Skeletal muscle tissue (tissue), 4 donors: ENCODE measurements around the gene PLA2G5. TPM values are rescaled to one million over a fixed set of nuclear protein-coding genes. Genes with fewer than 3 reads are reported as not detected.
"Not testable (repeated sequence)": the region's sequence is repeated elsewhere in the genome, so short reads cannot be mapped to it uniquely, and the experiment has no call there.

ENCODE experiments used
- H3K27ac ChIP-seq: one replicate; pipeline ENCODE4 v1.7.0; 2013; ENCODE audit warnings: mild to moderate bottlenecking, low read depth, low read length, inconsistent platforms
- H3K27me3 ChIP-seq, 3 donors: one replicate each; pipeline ENCODE4 v1.7.0; 2013; ENCODE audit warnings: low read length in 3 of 3; ENCODE audit not compliant: control insufficient read depth in 3 of 3, insufficient read depth in 3 of 3
- H3K36me3 ChIP-seq, 3 donors: one replicate each; pipeline ENCODE4 v1.7.0; 2013; ENCODE audit warnings: low read length in 3 of 3; ENCODE audit not compliant: control insufficient read depth in 3 of 3, insufficient read depth in 3 of 3
- H3K4me1 ChIP-seq, 3 donors: one replicate each; pipeline ENCODE4 v1.7.0; 2013; ENCODE audit warnings: low read length in 3 of 3, mild to moderate bottlenecking in 3 of 3; ENCODE audit not compliant: control insufficient read depth in 3 of 3, insufficient read depth in 3 of 3
- H3K4me3 ChIP-seq, 3 donors: one replicate each; pipeline ENCODE4 v1.7.0; 2013; ENCODE audit warnings: low read length in 3 of 3
- H3K9ac ChIP-seq, 3 donors: one replicate each; pipeline ENCODE4 v1.7.0; 2013; ENCODE audit warnings: low read length in 3 of 3, mild to moderate bottlenecking in 3 of 3, moderate library complexity in 2 of 3, low read depth in 1 of 3
- H3K9me3 ChIP-seq, 3 donors: one replicate each; pipeline ENCODE4 v1.7.0; 2013; ENCODE audit warnings: low read length in 3 of 3; ENCODE audit not compliant: control insufficient read depth in 3 of 3
- total RNA-seq: library from RNA; depleted of rRNA; stranded (reverse); fragments of >200 nt; gene quantifications from one replicate; pipeline ENCODE4 v1.2.3, GENCODE V29; 2014
- donor health status: Osteomylitis.

PLA2G5 gene
- total RNA-seq, 1 donor from 2014 or later, result 0.52 TPM

DNA sequence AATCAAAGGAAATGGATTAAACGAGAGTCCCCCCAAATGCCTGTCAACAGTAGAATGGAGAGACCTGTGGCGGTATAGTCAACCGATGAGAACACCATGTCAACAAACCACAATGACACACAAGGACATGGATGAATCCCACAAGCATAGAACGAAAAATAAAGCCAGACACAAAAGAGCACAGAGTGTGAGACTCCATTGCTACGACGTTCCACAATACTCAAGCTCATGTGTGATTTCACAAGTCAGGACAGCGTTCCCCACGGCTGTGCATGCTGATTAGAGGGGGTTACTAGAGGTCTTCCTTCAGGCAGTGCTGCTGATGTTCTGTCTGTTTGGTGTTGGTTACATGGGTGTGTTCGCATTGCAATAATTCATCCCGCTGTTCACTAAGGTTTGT lies 55.1 kb downstream of the PLA2G5 start:
- no peaks in the 10 kb centered on the region for H3K36me3 ChIP-seq
- no peak overlapping the region for H3K4me3 ChIP-seq
- H3K9me3 ChIP-seq, result no peaks in the 10 kb centered on the region
- H3K27me3 ChIP-seq, result peaks cover 5 to 16% (median 8%) of the 10 kb centered on the region in 3 donors
- no peak overlapping the region for H3K9ac ChIP-seq
- no peak overlapping the region for H3K27ac ChIP-seq
- H3K4me1 ChIP-seq, result peaks cover 0 to 4% (median 4%) of the 10 kb centered on the region in 3 donors

DNA sequence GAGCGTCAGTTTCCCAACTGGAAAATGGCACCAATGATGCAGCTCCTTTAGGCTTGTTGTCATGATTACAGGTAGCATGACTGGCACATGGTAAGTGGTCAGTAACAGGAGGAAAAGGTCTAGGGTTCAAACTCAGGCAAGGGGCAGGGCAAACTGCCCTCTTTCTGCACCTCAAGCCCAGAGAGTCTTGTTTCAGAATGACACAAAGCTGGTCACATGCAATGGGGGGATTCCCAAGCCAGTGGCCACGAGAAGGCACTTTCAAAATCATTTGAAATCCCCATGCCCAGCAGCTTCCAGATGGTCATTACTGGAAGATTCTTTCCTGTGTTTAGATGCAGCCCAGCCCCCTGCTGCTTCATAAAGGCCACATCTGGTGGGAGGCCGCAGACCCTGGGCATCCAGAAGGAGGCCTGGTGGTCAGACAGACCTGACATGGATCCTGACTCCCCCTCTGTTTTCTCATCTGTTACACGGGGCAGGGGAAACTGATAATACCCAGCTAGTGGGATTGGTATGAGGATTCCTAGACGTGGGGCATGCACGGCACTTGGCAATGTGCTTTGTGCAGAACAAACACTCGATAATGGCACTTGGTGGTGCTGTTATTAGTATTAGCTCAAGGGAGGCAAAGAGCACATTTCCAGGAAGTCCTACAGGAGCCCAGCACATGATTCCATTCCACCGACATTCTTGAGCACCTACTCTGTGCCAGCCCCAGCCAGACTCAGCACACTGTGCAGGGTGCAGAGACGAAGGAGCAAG lies 56.2 kb downstream of the PLA2G5 start:
- H3K9me3 ChIP-seq, result no peaks in the 10 kb centered on the region
- peaks cover 0 to 4% (median 4%) of the 10 kb centered on the region in 3 donors for H3K4me1 ChIP-seq
- H3K27me3 ChIP-seq, result peaks cover 5 to 10% (median 8%) of the 10 kb centered on the region in 3 donors
- no peak overlapping the region for H3K9ac ChIP-seq
- H3K4me3 ChIP-seq, result no peak overlapping the region
- no peak overlapping the region for H3K27ac ChIP-seq
- no peaks in the 10 kb centered on the region for H3K36me3 ChIP-seq

DNA sequence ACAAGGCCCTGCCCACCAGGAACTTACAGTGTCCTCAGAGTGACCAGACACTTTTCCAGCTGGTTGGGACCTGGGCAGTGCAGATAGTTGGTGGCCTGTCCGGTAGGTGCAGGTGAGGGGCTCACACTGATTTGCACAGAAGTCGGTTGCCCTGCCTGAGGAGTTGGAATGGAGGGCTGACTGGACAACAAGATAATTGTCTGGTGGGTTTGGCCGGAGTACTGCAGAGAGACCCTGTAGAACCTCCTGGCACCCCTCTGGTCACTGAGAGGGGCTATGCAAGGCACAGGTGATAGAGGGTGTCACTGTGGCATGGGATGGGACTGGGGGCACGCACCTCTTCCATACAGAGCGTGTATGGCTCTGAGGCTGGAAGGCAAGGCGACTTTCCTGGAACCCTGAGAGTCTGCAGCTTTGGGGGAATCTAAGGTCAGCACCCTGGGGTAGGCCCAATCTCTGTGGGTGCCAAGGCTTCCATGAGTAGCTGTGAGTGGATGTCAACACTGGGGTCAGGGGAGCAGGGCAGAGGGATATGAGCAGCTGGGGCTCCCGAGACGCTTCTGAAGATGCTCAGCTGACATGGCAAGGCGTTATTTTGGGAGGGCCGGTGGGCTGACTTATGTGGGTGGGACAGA lies 56.9 kb downstream of the PLA2G5 start:
- H3K4me3 ChIP-seq, result no peak overlapping the region
- H3K27ac ChIP-seq, result no peak overlapping the region
- H3K9me3 ChIP-seq, result no peaks in the 10 kb centered on the region
- H3K4me1 ChIP-seq, result peaks cover 0 to 4% (median 4%) of the 10 kb centered on the region in 3 donors
- peaks cover under 1 to 6% (median 3%) of the 10 kb centered on the region in 3 donors for H3K27me3 ChIP-seq
- no peaks in the 10 kb centered on the region for H3K36me3 ChIP-seq
- no peak overlapping the region for H3K9ac ChIP-seq

DNA sequence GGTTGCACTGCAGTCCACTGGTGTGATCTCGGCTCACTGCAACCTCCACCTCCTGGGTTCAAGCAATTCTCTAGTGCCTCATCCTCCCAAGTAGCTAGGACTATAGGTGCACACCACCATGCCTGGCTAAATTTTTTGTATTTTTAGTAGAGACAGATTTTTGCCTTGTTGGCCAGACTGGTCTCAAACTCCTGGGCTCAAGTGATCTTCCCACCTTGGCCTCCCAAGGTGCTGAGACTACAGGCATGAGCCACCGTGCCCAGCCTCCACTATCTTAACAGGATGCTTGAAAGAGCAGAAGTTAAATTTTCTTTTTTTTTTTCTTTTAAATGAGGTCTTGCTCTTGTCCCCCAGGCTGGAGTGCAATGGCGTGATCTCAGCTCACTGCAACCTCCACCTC lies 60.5 kb downstream of the PLA2G5 start:
- not testable (repeated sequence) for H3K4me3 ChIP-seq, H3K9me3 ChIP-seq, H3K4me1 ChIP-seq, H3K36me3 ChIP-seq, H3K9ac ChIP-seq, H3K27ac ChIP-seq, H3K27me3 ChIP-seq

DNA sequence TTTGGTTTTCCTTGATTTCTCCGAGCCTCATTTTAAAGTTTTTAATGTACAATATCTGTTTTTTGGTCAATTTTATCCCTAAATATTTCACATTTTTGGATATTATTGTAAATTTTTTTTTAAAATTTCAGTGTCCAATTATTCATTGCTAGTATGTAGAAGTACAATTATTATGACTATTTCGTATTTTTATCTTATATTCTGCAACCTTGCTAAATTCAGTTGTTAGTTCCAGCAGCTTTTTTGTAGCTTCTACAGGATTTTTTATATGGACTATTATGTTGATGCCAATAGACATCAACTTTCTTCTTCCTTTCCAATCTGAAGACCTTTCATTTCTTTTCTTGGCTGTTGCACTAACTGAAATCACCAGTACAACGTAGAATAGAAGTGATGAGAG lies 65.0 kb downstream of the PLA2G5 start:
- no peak overlapping the region for H3K27ac ChIP-seq
- no peaks in the 10 kb centered on the region for H3K9me3 ChIP-seq
- no peak overlapping the region for H3K4me3 ChIP-seq
- no peak overlapping the region for H3K9ac ChIP-seq
- no peaks in the 10 kb centered on the region for H3K36me3 ChIP-seq
- peaks cover 0 to 3% (median 3%) of the 10 kb centered on the region in 3 donors for H3K27me3 ChIP-seq
- no peaks in the 10 kb centered on the region for H3K4me1 ChIP-seq

DNA sequence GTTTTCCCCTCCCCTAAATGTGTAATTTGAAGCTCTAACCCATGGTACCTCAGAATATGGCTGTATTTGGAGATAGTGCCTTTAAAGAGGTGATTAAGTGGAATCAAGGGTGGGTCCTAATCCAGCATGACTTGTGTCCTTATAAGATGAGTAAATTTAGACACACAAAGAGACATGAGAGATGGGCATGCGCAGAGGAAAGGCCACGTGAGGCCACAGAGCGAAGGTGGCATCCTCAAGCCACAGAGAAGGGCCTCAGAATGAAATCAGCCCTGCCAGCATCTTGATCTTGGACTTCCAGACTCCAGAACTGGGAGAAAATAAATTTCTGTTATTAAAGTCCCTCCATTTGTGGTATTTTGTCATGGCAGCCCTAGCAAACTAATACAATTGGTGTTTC lies 66.3 kb downstream of the PLA2G5 start:
- Histone ChIP-seq H3K4me1 (no peaks in the 10 kb centered on the region), H3K9me3 (no peaks in the 10 kb centered on the region), H3K36me3 (no peaks in the 10 kb centered on the region), H3K27ac (no peak overlapping the region), H3K27me3 (peaks cover 3 to 4% (median 3%) of the 10 kb centered on the region in 3 donors), H3K4me3 (no peak overlapping the region), H3K9ac (no peak overlapping the region)

DNA sequence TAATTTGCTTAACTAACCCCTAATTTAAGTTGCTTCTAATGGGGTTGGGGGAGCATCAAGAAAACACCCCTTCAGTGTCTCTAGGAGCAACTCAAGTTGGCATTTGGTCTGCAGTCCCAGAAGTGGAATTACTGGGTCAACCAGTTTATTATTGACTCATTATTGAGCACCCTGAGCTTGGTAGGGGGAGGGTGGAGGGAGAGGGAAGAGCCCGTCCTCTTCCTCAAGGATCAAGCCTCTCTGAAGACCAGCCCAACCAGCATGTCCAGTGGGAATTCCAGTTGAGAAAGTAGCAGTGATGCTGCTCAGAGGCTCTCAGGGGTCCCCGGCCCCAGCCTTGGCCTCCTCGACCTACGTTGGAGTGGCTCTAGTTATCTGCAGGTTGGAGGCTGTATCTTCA lies 67.1 kb downstream of the PLA2G5 start:
- Histone ChIP-seq H3K27ac (no peak overlapping the region), H3K4me3 (no peak overlapping the region), H3K9me3 (no peaks in the 10 kb centered on the region)

DNA sequence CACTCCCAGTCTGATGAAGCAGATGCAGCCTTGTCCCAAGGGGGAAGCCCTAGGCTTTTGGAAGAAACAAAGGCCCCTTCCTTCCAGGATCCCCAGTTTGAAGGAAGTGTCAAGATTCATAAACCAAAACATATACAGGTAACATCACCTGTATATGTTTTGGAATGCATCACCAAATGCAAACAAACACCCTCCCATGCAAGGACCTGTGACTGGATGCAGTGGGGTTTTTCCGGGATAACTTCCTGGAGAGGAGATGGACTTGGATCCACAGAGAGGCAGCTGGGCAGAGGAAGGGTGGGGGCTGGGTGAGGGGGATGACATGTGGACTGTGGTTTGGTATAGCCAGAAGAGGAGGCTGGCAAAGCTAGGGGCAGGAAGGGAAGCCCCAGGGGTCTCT lies 67.6 kb downstream of the PLA2G5 start:
- Histone ChIP-seq H3K36me3 (no peaks in the 10 kb centered on the region), H3K9me3 (no peaks in the 10 kb centered on the region), H3K4me3 (no peak overlapping the region), H3K4me1 (no peaks in the 10 kb centered on the region), H3K27me3 (peaks cover 3 to 15% (median 3%) of the 10 kb centered on the region in 3 donors), H3K9ac (no peak overlapping the region), H3K27ac (no peak overlapping the region)

More for the DNA sequence above, 67.1 kb downstream of the PLA2G5 start:
- Histone ChIP-seq H3K27me3 (peaks cover 3 to 12% (median 3%) of the 10 kb centered on the region in 3 donors), H3K36me3 (no peaks in the 10 kb centered on the region), H3K4me1 (no peaks in the 10 kb centered on the region), H3K9ac (no peak overlapping the region)

DNA sequence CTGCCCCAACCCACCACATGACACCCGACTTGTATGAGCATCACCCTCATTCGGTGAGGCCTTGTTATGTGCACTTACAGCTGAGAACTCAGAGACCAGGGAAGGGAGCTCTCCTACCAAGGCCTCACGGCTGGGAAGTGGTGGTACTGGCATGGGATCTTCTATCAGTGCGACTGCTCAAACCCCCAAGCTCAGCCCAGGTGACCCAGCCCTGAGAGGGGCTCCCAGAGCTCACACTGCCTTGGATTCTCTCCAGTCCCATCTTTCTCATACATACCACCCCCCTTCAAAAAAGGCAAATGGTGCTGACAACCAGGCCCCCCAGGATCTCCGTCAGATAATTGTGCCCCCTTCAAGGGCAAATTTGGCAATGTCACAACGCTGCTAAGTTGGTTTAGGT lies 68.4 kb downstream of the PLA2G5 start:
- H3K27ac ChIP-seq, result no peak overlapping the region
- no peaks in the 10 kb centered on the region for H3K9me3 ChIP-seq
- H3K4me3 ChIP-seq, result no peak overlapping the region
- peaks cover 3 to 19% (median 3%) of the 10 kb centered on the region in 3 donors for H3K27me3 ChIP-seq
- H3K9ac ChIP-seq, result no peak overlapping the region
- no peaks in the 10 kb centered on the region for H3K4me1 ChIP-seq
- H3K36me3 ChIP-seq, result no peaks in the 10 kb centered on the region

DNA sequence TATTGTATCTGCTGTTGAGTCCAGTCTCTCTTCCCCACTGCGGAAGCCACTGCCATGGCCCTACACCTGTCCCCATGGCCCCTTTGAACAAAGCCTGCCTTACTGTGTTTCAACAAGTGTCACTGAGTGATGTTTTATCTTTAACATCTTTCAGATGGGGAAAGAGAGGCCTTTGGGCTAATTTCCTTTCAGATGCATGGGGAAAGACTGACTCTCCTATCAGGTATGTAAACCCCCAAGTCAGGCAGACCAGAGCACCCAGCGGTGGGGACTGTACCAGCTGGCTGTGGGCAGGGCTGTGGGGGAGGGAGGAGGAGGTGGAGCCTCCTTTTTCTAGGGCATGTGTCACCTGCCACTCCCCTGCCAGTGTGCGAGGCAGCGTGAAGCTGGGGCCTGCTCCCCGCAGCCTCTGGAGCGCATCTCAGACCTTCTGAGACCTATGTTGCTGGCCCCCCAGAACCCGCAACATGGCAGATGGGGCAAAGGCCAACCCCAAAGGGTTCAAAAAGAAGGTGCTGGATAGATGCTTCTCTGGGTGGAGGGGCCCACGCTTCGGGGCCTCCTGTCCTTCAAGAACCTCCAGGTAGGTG lies 69.1 kb downstream of the PLA2G5 start, which contains the start of gene PLA2G2F:
Gene PLA2G2F, plus strand, starts transcription at position 363 of the 590 bp plus-strand sequence. Its CDS starts 105 bp downstream, at position 468.
- H3K27ac ChIP-seq, result no peak within 1 kb of the TSS
- no peaks in the 10 kb centered on the region for H3K36me3 ChIP-seq
- no peak within 1 kb of the TSS for H3K9ac ChIP-seq
- no peaks in the 10 kb centered on the region for H3K4me1 ChIP-seq
- H3K9me3 ChIP-seq, result no peaks in the 10 kb centered on the region
- H3K27me3 ChIP-seq, result peaks cover 3 to 19% (median 3%) of the 10 kb centered on the region in 3 donors
- no peak within 1 kb of the TSS for H3K4me3 ChIP-seq
